ENCODE data around the gene CARD6.

- no peak for TF ChIP-seq TCF4 (CRISPR knock-in tag; IDR thresholded peaks at IDR 0.05; ENCODE audit: borderline replicate concordance)
- TF ChIP-seq PATZ1 (CRISPR knock-in tag; IDR thresholded peaks at IDR 0.05; ENCODE audit: borderline replicate concordance) = no peak
- no peak for TF ChIP-seq ISL1 (CRISPR knock-in tag; IDR thresholded peaks at IDR 0.05)
Measured at GRCh38 chr5:40798801-40799210, 42.4 kb upstream of the CARD6 start.

All from SK-N-SH treated with all-trans-retinoic acid at 6 μM for 48 hours (cell line).